ENCODE measurements around the gene TMEM18. TPM values are rescaled to one million over a fixed set of nuclear protein-coding genes. Genes with fewer than 3 reads are reported as not detected.

TMEM18 gene
- total RNA-seq, 1 experiment from 2014 or later: 33.5 TPM

DNA sequence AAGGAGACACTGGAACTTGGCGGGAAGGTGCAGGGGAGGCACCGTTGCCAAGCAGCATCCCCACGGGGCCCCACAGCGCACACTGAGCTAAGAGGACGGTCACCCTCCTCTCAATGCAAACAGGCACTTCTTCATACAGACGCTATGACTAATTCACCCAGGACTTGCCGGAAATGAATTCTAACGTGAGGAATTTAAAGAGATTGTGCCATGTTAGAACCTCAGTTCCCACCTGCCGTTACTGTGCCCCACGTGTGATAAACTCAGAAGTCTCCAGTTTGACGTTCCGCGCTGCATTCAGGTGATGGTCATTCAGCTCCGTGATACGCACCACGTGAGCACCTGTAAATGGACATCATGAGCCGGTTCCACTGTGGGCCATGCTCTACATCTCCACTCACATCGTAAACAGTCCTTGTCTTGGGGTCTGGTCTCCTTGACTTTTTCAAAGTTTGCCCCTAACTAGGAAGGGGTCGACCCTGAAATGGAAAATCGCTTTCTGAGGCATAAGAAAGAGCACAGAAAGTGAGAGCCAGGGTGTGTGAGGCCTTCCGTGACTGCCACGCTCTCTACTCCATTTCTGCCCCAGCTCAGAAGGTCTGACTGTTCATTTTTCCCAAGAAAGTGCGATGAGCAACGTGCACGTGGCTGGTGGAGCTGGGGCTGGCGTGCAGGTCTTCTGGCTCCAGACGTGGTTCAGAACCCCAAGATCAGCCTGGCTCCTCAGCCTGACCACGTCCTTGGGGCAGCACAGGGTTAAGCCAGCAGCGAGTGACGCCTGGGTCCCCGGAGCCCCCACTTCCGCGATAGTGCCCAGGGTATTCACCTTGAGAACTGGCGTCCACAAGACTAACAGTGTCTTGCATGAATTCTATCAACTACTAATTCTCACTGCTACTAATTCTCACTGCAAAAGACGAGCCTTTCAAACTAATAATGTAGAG is 35.1 kb downstream of the TMEM18 start:
- Histone ChIP-seq H3K27me3 (ENCODE audit: insufficient read depth, low read length) (peaks cover 19% of the 10 kb centered on the region; the same call in 1 of the 2 replicates), H3K36me3 (ENCODE audit: control insufficient read depth in 1 of 2, insufficient read depth in 2 of 2, low read length in 2 of 2) (no peaks in the 10 kb centered on the region), H3K4me1 (ENCODE audit: control insufficient read depth in 1 of 2, insufficient read depth in 2 of 2, low read length in 2 of 2) (no peaks in the 10 kb centered on the region), H3K27ac (ENCODE audit: low read depth, low read length) (no peak overlapping the region), H3K79me2 (ENCODE audit: insufficient read depth, low read length) (no peaks in the 10 kb centered on the region), H3K9me2 (ENCODE audit: insufficient read depth) (no peaks in the 10 kb centered on the region), H3K4me2 (ENCODE audit: low read length) (no peak overlapping the region), H2AFZ (ENCODE audit: low read depth, low read length, poor library complexity, severe bottlenecking) (no peak overlapping the region), H3K4me3 (replicated peaks in 1 of 2; ENCODE audit: low read depth in 1 of 2, low read length in 2 of 2) (no peak overlapping the region), H3K9me3 (ENCODE audit: control insufficient read depth in 1 of 2, insufficient read depth in 1 of 2, low read depth in 1 of 2, low read length in 2 of 2) (no peaks in the 10 kb centered on the region), H4K20me1 (ENCODE audit: insufficient read depth) (no peaks in the 10 kb centered on the region), H3K9ac (ENCODE audit: low read length) (no peak overlapping the region)
- TF ChIP-seq POLR2AphosphoS5 (IDR thresholded peaks at IDR 0.05; ENCODE audit: low read depth, low read length) (no peak), ZNF274 (IDR thresholded peaks at IDR 0.05; ENCODE audit: low read depth, low read length) (no peak), SRF (IDR thresholded peaks at IDR 0.05; ENCODE audit: low read depth) (no peak), TCF7L2 (IDR thresholded peaks at IDR 0.05; ENCODE audit: borderline replicate concordance, extremely low read depth, insufficient read depth, insufficient read length) (no peak), CBX3 (IDR thresholded peaks at IDR 0.05; ENCODE audit: low read depth) (no peak), EZH2phosphoT487 (IDR thresholded peaks at IDR 0.05; ENCODE audit: borderline replicate concordance) (no peak), YY1 (IDR thresholded peaks at IDR 0.05; ENCODE audit: extremely low read depth, insufficient replicate concordance, low read depth, low read length) (no peak), JUND (IDR thresholded peaks at IDR 0.05) (no peak), ZFX (IDR thresholded peaks at IDR 0.05) (no peak), SIN3A (IDR thresholded peaks at IDR 0.05; ENCODE audit: low read depth) (no peak), EZH2 (IDR thresholded peaks at IDR 0.05) (no peak), ELF1 (IDR thresholded peaks at IDR 0.05; ENCODE audit: borderline replicate concordance, low read depth) (no peak)
- TF ChIP-seq, protein P1, sequence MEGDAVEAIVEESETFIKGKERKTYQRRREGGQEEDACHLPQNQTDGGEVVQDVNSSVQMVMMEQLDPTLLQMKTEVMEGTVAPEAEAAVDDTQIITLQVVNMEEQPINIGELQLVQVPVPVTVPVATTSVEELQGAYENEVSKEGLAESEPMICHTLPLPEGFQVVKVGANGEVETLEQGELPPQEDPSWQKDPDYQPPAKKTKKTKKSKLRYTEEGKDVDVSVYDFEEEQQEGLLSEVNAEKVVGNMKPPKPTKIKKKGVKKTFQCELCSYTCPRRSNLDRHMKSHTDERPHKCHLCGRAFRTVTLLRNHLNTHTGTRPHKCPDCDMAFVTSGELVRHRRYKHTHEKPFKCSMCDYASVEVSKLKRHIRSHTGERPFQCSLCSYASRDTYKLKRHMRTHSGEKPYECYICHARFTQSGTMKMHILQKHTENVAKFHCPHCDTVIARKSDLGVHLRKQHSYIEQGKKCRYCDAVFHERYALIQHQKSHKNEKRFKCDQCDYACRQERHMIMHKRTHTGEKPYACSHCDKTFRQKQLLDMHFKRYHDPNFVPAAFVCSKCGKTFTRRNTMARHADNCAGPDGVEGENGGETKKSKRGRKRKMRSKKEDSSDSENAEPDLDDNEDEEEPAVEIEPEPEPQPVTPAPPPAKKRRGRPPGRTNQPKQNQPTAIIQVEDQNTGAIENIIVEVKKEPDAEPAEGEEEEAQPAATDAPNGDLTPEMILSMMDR (IDR thresholded peaks at IDR 0.05 in 2 of 3, conservative IDR thresholded peaks at IDR 0.05 in 1 of 3; ENCODE audit: borderline replicate concordance in 1 of 3, insufficient read depth in 1 of 3, low read depth in 2 of 3, low read length in 2 of 3): no peak
- TF ChIP-seq, protein P2, sequence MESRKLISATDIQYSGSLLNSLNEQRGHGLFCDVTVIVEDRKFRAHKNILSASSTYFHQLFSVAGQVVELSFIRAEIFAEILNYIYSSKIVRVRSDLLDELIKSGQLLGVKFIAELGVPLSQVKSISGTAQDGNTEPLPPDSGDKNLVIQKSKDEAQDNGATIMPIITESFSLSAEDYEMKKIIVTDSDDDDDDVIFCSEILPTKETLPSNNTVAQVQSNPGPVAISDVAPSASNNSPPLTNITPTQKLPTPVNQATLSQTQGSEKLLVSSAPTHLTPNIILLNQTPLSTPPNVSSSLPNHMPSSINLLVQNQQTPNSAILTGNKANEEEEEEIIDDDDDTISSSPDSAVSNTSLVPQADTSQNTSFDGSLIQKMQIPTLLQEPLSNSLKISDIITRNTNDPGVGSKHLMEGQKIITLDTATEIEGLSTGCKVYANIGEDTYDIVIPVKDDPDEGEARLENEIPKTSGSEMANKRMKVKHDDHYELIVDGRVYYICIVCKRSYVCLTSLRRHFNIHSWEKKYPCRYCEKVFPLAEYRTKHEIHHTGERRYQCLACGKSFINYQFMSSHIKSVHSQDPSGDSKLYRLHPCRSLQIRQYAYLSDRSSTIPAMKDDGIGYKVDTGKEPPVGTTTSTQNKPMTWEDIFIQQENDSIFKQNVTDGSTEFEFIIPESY (IDR thresholded peaks at IDR 0.05; ENCODE audit: extremely low read depth, insufficient replicate concordance, low read length): no peak
- TF ChIP-seq, protein P3, sequence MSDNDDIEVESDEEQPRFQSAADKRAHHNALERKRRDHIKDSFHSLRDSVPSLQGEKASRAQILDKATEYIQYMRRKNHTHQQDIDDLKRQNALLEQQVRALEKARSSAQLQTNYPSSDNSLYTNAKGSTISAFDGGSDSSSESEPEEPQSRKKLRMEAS (IDR thresholded peaks at IDR 0.05): no peak
- TF ChIP-seq, protein P4, sequence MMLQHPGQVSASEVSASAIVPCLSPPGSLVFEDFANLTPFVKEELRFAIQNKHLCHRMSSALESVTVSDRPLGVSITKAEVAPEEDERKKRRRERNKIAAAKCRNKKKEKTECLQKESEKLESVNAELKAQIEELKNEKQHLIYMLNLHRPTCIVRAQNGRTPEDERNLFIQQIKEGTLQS (IDR thresholded peaks at IDR 0.05): no peak
- TF ChIP-seq, protein P5, sequence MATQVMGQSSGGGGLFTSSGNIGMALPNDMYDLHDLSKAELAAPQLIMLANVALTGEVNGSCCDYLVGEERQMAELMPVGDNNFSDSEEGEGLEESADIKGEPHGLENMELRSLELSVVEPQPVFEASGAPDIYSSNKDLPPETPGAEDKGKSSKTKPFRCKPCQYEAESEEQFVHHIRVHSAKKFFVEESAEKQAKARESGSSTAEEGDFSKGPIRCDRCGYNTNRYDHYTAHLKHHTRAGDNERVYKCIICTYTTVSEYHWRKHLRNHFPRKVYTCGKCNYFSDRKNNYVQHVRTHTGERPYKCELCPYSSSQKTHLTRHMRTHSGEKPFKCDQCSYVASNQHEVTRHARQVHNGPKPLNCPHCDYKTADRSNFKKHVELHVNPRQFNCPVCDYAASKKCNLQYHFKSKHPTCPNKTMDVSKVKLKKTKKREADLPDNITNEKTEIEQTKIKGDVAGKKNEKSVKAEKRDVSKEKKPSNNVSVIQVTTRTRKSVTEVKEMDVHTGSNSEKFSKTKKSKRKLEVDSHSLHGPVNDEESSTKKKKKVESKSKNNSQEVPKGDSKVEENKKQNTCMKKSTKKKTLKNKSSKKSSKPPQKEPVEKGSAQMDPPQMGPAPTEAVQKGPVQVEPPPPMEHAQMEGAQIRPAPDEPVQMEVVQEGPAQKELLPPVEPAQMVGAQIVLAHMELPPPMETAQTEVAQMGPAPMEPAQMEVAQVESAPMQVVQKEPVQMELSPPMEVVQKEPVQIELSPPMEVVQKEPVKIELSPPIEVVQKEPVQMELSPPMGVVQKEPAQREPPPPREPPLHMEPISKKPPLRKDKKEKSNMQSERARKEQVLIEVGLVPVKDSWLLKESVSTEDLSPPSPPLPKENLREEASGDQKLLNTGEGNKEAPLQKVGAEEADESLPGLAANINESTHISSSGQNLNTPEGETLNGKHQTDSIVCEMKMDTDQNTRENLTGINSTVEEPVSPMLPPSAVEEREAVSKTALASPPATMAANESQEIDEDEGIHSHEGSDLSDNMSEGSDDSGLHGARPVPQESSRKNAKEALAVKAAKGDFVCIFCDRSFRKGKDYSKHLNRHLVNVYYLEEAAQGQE (IDR thresholded peaks at IDR 0.05; ENCODE audit: low read depth): no peak
- CTCF ChIA-PET: interaction anchor here (1.4 kb wide), 1 partner anchor 16 kb away, joined by 3 read pairs; no protein-coding TSS in a partner anchor
- RAD21 ChIA-PET (ENCODE audit: low non-redundant PET in 1 of 2, low total read pairs in 2 of 2, uncharacterized antibody in 2 of 2, unreplicated experiment in 2 of 2): no interaction called here
- POLR2A ChIA-PET: no interaction called here
- DNase-seq (ENCODE audit: low read depth, low spot score) (no peak), ATAC-seq (no peak)
- intact Hi-C loops (cut with micrococcal nuclease): no loop called here
- no TSS peak for BruUV-seq (replicated peaks)

Measured in HCT116 (cell line).